OCI-LY7 (cell line): ENCODE results near the gene ZNF581. TPM values are rescaled to one million over a fixed set of nuclear protein-coding genes. Genes with fewer than 3 reads are reported as not detected.

Source experiments
- BruUV-seq: library from RNA; stranded (reverse); fragments of 400-500 nt; replicated peaks from 2 replicates; lab custom pipeline; 2021; lab: Mats Ljungman, UMichigan
- CTCF ChIA-PET: fragments of 300-600 bp; sonication (Branson Sonifier 250); formaldehyde crosslinking; loops from one replicate; lab custom pipeline; 2022; ENCODE audit warnings: antibody characterized with exemption; ENCODE audit not compliant: unreplicated experiment; lab: Charles Lee
- POLR2A ChIA-PET: fragments of 300-600 bp; sonication (Branson Sonifier 250); formaldehyde crosslinking; loops from one replicate; lab custom pipeline; 2022; ENCODE audit warnings: antibody characterized with exemption; lab: Charles Lee
- DNase-seq: peaks from one replicate; pipeline ENCODE4 v3.0.0-alpha.2; 2015; ENCODE audit warnings: low spot score
- H2AFZ ChIP-seq: fragments of 200-600 bp; sonication (generic), shearing (Covaris generic); 2 replicates; pipeline ENCODE4 v1.6.1; 2014; ENCODE audit warnings: mild to moderate bottlenecking, antibody characterized with exemption, low read length, moderate library complexity
- H3K27ac ChIP-seq: fragments of 200-600 bp; sonication (generic); 2 replicates; pipeline ENCODE4 v1.5.1; 2014; ENCODE audit warnings: mixed run types, low read depth, mild to moderate bottlenecking, moderate library complexity, low read length, inconsistent platforms; ENCODE audit not compliant: poor library complexity, severe bottlenecking
- H3K36me3 ChIP-seq: fragments of 200-600 bp; sonication (generic); 2 replicates; pipeline ENCODE4 v1.6.1; 2014; ENCODE audit warnings: mild to moderate bottlenecking, antibody characterized with exemption, low read length, moderate library complexity, mixed read lengths; ENCODE audit not compliant: insufficient read depth
- H3K4me1 ChIP-seq: fragments of 200-600 bp; sonication (generic); 2 replicates; pipeline ENCODE4 v1.5.1; 2014; ENCODE audit warnings: mild to moderate bottlenecking, low read length; ENCODE audit not compliant: insufficient read depth, poor library complexity, severe bottlenecking
- H3K4me2 ChIP-seq: fragments of 200-600 bp; sonication (generic); 2 replicates; pipeline ENCODE4 v1.6.1; 2014; ENCODE audit warnings: mild to moderate bottlenecking, low read length
- H3K4me3 ChIP-seq: fragments of 200-600 bp; sonication (generic); 2 replicates; pipeline ENCODE4 v1.5.1; 2014; ENCODE audit warnings: mild to moderate bottlenecking, low read depth, low read length; ENCODE audit not compliant: poor library complexity, severe bottlenecking
- H3K79me2 ChIP-seq: fragments of 200-600 bp; sonication (generic); 2 replicates; pipeline ENCODE4 v1.6.1; 2016; ENCODE audit warnings: low read depth, mild to moderate bottlenecking, low read length, moderate library complexity, mixed read lengths; ENCODE audit not compliant: insufficient read depth
- H3K9me2 ChIP-seq: fragments of 200-600 bp; sonication (generic); 2 replicates; pipeline ENCODE4 v1.6.1; 2016; ENCODE audit warnings: mild to moderate bottlenecking, low read length, mixed read lengths; ENCODE audit not compliant: insufficient read depth
- H3K9me3 ChIP-seq: fragments of 200-600 bp; sonication (generic); 2 replicates; pipeline ENCODE4 v1.6.1; 2014; ENCODE audit warnings: mild to moderate bottlenecking, mixed run types, low read length, mixed read lengths
- H4K20me1 ChIP-seq: fragments of 200-600 bp; sonication (generic); 2 replicates; pipeline ENCODE4 v1.6.1; 2014; ENCODE audit warnings: mild to moderate bottlenecking, antibody characterized with exemption, low read length, moderate library complexity, mixed read lengths; ENCODE audit not compliant: insufficient read depth
- EZH2phosphoT487 ChIP-seq: fragments of 200-600 bp; sonication (generic); IDR thresholded peaks from 2 replicates; pipeline ENCODE4 v1.6.1; 2018; ENCODE audit warnings: low read depth, borderline replicate concordance, mild to moderate bottlenecking, mixed run types, antibody characterized with exemption, low read length, moderate library complexity, mixed read lengths
- intact Hi-C: fragments of 100-400 bp; cut with micrococcal nuclease; formaldehyde crosslinking; loops from one replicate; pipeline ENCODE4 v1.10.0; 2022; ENCODE audit not compliant: unreplicated experiment
- total RNA-seq, 2 experiments: library from RNA; depleted of rRNA in 1 of 2; stranded (reverse); fragments of >200 nt in 1 of 2; shearing (Covaris generic) in 1 of 2; gene quantifications; 2 replicates each; pipeline ENCODE4 v1.2.3, GENCODE V29; 2014 to 2022
- TF ChIP-seq, protein P1 (sequence below): fragments of 200-600 bp; sonication (generic); conservative IDR thresholded peaks from 2 replicates; pipeline ENCODE4 v1.5.1; 2014; ENCODE audit warnings: mild to moderate bottlenecking, antibody characterized with exemption, low read length, moderate library complexity, mixed read lengths

ZNF581 gene
- total RNA-seq, 2 experiments from 2014 or later: 39.7 to 44.5 TPM

DNA sequence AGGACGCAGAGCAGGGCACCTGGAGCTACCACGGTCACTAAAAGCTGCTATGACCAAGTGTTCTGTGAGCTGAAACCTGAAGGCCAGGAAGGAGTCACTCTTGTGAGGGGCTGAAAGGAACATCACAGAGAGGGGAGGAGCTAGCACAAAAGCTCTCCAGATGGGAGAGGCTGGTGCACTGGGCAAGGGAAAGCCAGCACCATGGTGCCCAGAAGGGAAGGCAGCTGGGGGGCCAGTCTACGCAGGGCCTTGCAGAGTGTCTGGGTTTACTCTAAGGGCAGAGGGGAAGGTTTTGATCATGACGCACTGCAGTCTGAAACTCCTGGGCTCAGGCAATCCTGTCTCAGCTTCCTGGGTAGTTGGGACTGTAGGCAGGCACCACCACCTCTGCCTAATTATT is 6.7 kb upstream of the ZNF581 start:
- H3K4me2 ChIP-seq: peak overlapping the region; percentile 100
- peaks cover 57% of the 10 kb centered on the region for H3K4me1 ChIP-seq
- H3K9me2 ChIP-seq: no peaks in the 10 kb centered on the region
- H2AFZ ChIP-seq: no peak overlapping the region
- BruUV-seq: no TSS peak
- TF ChIP-seq EZH2phosphoT487: no peak
- TF ChIP-seq, protein P1, sequence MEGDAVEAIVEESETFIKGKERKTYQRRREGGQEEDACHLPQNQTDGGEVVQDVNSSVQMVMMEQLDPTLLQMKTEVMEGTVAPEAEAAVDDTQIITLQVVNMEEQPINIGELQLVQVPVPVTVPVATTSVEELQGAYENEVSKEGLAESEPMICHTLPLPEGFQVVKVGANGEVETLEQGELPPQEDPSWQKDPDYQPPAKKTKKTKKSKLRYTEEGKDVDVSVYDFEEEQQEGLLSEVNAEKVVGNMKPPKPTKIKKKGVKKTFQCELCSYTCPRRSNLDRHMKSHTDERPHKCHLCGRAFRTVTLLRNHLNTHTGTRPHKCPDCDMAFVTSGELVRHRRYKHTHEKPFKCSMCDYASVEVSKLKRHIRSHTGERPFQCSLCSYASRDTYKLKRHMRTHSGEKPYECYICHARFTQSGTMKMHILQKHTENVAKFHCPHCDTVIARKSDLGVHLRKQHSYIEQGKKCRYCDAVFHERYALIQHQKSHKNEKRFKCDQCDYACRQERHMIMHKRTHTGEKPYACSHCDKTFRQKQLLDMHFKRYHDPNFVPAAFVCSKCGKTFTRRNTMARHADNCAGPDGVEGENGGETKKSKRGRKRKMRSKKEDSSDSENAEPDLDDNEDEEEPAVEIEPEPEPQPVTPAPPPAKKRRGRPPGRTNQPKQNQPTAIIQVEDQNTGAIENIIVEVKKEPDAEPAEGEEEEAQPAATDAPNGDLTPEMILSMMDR: no peak
- H3K27ac ChIP-seq: no peak overlapping the region
- ChIA-PET POLR2A (no interaction called here), CTCF (no interaction called here)
- H4K20me1 ChIP-seq: no peaks in the 10 kb centered on the region
- intact Hi-C loops: no loop called here
- H3K36me3 ChIP-seq: peaks cover 7% of the 10 kb centered on the region; the same call in 1 of the 2 replicates
- no peaks in the 10 kb centered on the region for H3K9me3 ChIP-seq
- peaks cover 31% of the 10 kb centered on the region for H3K79me2 ChIP-seq
- H3K4me3 ChIP-seq: peak overlapping the region; percentile 98
- DNase-seq: no peak

DNA sequence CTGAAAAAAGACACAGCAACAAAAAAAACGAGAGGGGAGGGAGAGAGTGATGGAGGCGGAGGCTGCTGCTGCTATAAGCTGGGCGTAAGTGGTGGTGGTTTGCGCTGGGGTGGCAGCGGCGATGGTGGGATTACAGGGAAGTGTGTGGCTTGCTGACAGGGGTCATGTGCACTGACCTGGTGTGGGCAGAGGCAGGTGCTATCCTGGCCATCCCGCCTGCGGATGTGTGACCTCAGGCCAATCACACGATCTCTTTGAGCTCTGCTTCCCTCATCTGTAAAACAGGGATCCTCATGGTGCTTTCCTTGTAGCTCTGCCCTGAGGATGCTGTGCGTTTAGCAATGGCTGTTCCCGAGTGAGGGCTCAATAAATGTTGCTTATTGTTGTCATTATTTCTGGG is 5.9 kb upstream of the ZNF581 start:
- Histone ChIP-seq H4K20me1 (no peaks in the 10 kb centered on the region), H3K79me2 (peaks cover 39% of the 10 kb centered on the region), H2AFZ (no peak overlapping the region), H3K4me3 (no peak overlapping the region), H3K4me1 (peaks cover 53% of the 10 kb centered on the region), H3K9me3 (no peaks in the 10 kb centered on the region), H3K36me3 (peaks cover 7% of the 10 kb centered on the region; the same call in 1 of the 2 replicates), H3K27ac (no peak overlapping the region), H3K9me2 (no peaks in the 10 kb centered on the region), H3K4me2 (peak overlapping the region; percentile 24)
- intact Hi-C loops: no loop called here
- BruUV-seq: no TSS peak
- TF ChIP-seq EZH2phosphoT487: no peak
- TF ChIP-seq, protein P1: no peak
- POLR2A ChIA-PET: no interaction called here
- CTCF ChIA-PET: interaction anchor here (0.6 kb wide), 1 partner anchor 13 kb away, joined by 3 read pairs; the partner anchor contains the start of gene ZNF784
- DNase-seq: no peak

DNA sequence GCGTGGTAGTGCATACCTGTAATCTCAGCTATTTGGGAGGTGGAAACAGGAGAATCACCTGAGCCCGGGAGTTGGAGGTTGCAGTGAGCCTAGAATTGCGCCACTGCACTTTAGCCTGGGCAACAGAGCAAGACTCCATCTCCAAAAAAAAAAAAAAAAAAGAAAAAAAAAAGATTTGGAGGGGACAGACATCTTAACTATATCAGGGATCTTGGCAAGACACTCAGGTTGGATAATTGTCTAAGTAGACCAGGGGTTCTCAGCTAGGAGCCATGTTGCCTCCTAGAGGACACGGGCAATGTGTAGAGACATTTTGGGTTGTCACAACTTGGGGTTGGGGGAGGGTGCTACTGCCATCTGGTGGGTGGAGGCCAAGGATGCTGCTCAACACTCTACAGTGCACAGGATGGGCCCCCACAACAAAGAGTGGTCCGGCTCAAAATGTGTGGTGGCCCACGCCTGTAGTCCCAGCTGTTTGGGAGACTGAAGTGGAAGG is 4.5 kb upstream of the ZNF581 start:
- POLR2A ChIA-PET: interaction anchor here (0.7 kb wide), 1 partner anchor 231 kb away, joined by 6 read pairs; the partner anchor contains the start of gene UBE2S

More for the DNA sequence above, 4.5 kb upstream of the ZNF581 start:
- H3K9me2 ChIP-seq: no peaks in the 10 kb centered on the region
- peaks cover 57% of the 10 kb centered on the region for H3K4me1 ChIP-seq
- no peak for TF ChIP-seq EZH2phosphoT487
- TF ChIP-seq, protein P1: peak; percentile 87
- H2AFZ ChIP-seq: no peak overlapping the region
- peak overlapping the region; percentile 86 for H3K27ac ChIP-seq
- peak overlapping the region; percentile 89 for H3K4me2 ChIP-seq
- intact Hi-C loops: no loop called here
- no peaks in the 10 kb centered on the region for H3K9me3 ChIP-seq
- BruUV-seq: no TSS peak
- peaks cover 9% of the 10 kb centered on the region for H3K36me3 ChIP-seq
- CTCF ChIA-PET: no interaction called here
- peak; percentile 88 for DNase-seq
- no peaks in the 10 kb centered on the region for H4K20me1 ChIP-seq
- H3K79me2 ChIP-seq: peaks cover 47% of the 10 kb centered on the region
- peak overlapping the region; percentile 39 for H3K4me3 ChIP-seq
